ENCODE results near the gene TRPM3.
"Not testable (repeated sequence)": the region's sequence is repeated elsewhere in the genome, so short reads cannot be mapped to it uniquely, and the experiment has no call there.

DNA sequence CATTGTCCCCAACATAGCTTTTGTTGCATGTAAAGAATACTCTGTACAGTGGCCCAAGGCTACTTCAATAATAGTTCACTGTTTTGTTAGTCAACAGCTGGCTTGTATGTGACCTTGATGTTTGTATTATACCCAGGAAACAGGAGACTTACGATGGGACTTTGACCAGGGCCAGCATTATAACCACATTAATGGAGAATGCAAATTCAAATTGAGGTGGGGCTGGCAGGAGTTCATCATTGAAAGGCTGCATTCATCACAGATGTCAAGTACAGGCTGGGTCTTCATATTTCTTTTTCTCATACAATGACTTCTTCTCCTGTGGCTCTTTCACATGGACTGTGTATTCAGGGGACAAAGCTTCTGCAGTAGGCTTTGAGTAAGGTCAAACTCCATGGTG is 396.6 kb downstream of the TRPM3 start:
- TF ChIP-seq, protein P1, sequence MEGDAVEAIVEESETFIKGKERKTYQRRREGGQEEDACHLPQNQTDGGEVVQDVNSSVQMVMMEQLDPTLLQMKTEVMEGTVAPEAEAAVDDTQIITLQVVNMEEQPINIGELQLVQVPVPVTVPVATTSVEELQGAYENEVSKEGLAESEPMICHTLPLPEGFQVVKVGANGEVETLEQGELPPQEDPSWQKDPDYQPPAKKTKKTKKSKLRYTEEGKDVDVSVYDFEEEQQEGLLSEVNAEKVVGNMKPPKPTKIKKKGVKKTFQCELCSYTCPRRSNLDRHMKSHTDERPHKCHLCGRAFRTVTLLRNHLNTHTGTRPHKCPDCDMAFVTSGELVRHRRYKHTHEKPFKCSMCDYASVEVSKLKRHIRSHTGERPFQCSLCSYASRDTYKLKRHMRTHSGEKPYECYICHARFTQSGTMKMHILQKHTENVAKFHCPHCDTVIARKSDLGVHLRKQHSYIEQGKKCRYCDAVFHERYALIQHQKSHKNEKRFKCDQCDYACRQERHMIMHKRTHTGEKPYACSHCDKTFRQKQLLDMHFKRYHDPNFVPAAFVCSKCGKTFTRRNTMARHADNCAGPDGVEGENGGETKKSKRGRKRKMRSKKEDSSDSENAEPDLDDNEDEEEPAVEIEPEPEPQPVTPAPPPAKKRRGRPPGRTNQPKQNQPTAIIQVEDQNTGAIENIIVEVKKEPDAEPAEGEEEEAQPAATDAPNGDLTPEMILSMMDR (IDR thresholded peaks at IDR 0.05; ENCODE audit: low read length) = not testable (repeated sequence)
- not testable (repeated sequence) for TF ChIP-seq EZH2 (optimal IDR thresholded peaks at IDR 0.05; ENCODE audit: low read depth, low read length); EZH2phosphoT487 (IDR thresholded peaks at IDR 0.05; ENCODE audit: low read length)
